ENCODE measurements around the gene LRRK1.

Gene LRRK1

GRCh38 chr15:100929641-100930042, 10.5 kb downstream of the LRRK1 start:
- Mint-ChIP-seq H3K27me3 (peaks cover 6% of the 10 kb centered on the region), H3K27ac (no peak overlapping the region), H3K4me1 (ENCODE audit: low read depth) (no peaks in the 10 kb centered on the region), H3K4me3 (no peak overlapping the region), H3K9me3 (no peaks in the 10 kb centered on the region), H3K36me3 (ENCODE audit: low read depth) (no peaks in the 10 kb centered on the region)
- DNase-seq, result no peak

DNA sequence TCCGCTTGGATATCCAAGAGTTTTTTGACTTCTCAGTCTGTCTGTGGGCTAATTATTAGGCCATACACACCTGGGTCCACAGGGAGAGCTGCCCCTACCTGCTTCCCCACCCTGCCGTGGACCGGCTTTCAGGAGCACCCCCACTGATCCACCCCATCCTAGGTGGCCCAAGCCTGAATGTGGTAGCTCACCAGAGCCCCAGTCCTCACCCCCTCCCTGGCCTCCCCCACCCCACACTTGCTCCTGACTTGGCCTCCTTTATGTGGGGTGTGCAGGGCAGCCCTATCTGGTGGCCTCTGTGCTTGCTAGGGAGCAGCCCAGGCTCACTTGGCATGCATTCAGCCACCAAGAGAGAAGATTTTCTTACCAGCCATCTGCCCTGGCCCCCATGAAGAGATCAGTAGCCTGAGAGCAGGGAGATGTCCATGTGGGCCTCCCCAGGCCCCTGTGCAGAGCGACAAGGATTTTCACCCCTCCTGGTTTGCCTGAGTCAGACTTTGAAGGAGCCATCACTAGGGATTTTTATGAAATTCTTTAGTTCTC, 11.2 kb downstream of the LRRK1 start:
- Mint-ChIP-seq H3K4me1 (ENCODE audit: low read depth) (no peaks in the 10 kb centered on the region), H3K27ac (no peak overlapping the region), H3K36me3 (ENCODE audit: low read depth) (no peaks in the 10 kb centered on the region), H3K27me3 (peaks cover 4% of the 10 kb centered on the region), H3K4me3 (no peak overlapping the region), H3K9me3 (no peaks in the 10 kb centered on the region)
- DNase-seq, result no peak

DNA sequence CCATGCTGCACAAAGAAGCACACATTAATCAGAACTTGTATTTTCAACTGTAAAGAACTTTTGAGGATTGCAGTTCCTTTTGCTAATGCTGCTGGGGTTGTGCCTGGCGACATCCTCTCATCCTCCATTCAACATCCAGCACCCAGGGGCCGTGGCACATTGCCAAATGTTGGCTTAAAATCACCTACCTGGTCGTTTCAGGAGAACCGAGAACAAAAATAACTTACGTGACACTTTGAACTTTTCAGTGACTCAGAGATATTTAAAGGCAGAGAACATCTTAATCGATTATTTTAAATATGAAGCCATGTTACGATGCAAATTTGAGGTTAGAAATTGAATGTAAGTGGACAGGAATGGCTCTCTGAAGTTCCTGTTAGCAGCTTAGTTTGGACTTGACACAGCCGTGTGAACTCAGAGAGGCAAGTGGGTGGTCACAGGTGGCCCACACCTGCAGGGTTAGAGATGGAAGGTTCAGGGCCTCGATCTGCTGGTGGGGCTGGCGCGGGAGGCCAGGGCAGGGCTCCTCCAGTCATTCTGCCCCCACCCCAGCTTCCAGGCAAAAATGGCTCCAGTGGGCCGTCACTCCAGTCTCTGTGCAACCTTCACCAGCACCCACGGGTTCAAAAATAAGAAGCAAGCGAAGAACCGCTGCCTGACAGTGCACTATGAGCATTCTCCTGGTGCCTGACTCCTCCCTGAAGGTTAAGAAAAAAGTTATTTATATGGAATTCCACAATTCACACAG, 12.2 kb downstream of the LRRK1 start:
- Mint-ChIP-seq H3K9me3 (no peaks in the 10 kb centered on the region), H3K27ac (no peak overlapping the region), H3K4me3 (no peak overlapping the region), H3K4me1 (ENCODE audit: low read depth) (no peaks in the 10 kb centered on the region), H3K27me3 (peaks cover 4% of the 10 kb centered on the region), H3K36me3 (ENCODE audit: low read depth) (no peaks in the 10 kb centered on the region)
- no peak for DNase-seq

GRCh38 chr15:100932676-100933348, 13.7 kb downstream of the LRRK1 start:
- Mint-ChIP-seq H3K4me3 (no peak overlapping the region), H3K4me1 (ENCODE audit: low read depth) (no peaks in the 10 kb centered on the region), H3K36me3 (ENCODE audit: low read depth) (no peaks in the 10 kb centered on the region), H3K27ac (no peak overlapping the region), H3K27me3 (peaks cover 4% of the 10 kb centered on the region), H3K9me3 (no peaks in the 10 kb centered on the region)
- DNase-seq, result no peak

DNA sequence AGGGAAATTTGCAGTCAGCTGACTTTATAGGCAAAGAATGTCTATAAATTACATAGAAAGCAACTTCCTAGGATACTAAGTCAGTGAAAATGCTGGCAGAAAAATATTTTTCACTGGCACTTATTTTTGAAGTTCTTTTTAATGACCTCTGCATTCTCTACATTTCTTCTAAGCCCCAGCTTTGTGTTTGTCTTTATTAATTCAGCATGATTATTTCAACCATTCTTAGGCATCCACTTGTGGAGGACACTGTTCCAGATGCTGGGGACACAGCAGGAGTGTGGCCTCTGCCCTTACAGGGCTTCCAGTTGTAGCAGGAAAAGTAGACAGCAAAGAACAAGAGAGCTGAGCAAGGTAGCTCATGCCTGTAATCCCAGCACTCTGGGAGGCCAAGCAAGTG, 15.0 kb downstream of the LRRK1 start:
- no peaks in the 10 kb centered on the region for H3K4me1 Mint-ChIP-seq (ENCODE audit: low read depth)
- no peak overlapping the region for H3K4me3 Mint-ChIP-seq
- H3K9me3 Mint-ChIP-seq, result no peaks in the 10 kb centered on the region
- H3K27ac Mint-ChIP-seq, result no peak overlapping the region
- H3K36me3 Mint-ChIP-seq (ENCODE audit: low read depth), result no peaks in the 10 kb centered on the region
- peaks cover 4% of the 10 kb centered on the region for H3K27me3 Mint-ChIP-seq
- DNase-seq, result no peak

GRCh38 chr15:100934726-100935125, 15.6 kb downstream of the LRRK1 start:
- H3K27me3 Mint-ChIP-seq, result peaks cover 4% of the 10 kb centered on the region
- H3K4me1 Mint-ChIP-seq (ENCODE audit: low read depth), result no peaks in the 10 kb centered on the region
- H3K4me3 Mint-ChIP-seq, result no peak overlapping the region
- no peaks in the 10 kb centered on the region for H3K36me3 Mint-ChIP-seq (ENCODE audit: low read depth)
- no peak overlapping the region for H3K27ac Mint-ChIP-seq
- DNase-seq, result no peak
- H3K9me3 Mint-ChIP-seq, result no peaks in the 10 kb centered on the region

DNA sequence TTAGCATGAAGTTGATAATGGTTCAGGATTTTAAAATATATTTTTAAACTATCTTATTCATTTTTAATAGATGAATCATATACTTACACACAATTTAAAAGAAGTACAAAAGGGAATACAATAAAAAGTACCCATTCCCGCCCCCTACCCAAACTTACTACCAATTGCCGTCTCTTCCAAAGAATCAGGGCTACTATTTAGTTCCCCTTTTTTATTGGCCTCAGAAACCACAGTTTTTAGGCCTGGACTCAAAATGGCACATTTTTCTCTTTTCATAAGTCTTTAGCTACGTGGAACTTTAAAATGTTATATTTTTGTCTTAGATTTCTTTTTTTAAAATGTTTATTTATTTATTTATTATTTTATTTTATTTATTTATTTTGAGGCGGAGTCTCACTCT, 18.0 kb downstream of the LRRK1 start:
- H3K9me3 Mint-ChIP-seq, result no peaks in the 10 kb centered on the region
- no peak for DNase-seq
- H3K27ac Mint-ChIP-seq, result no peak overlapping the region
- no peaks in the 10 kb centered on the region for H3K36me3 Mint-ChIP-seq (ENCODE audit: low read depth)
- peaks cover 4% of the 10 kb centered on the region for H3K27me3 Mint-ChIP-seq
- no peak overlapping the region for H3K4me3 Mint-ChIP-seq
- no peaks in the 10 kb centered on the region for H3K4me1 Mint-ChIP-seq (ENCODE audit: low read depth)

DNA sequence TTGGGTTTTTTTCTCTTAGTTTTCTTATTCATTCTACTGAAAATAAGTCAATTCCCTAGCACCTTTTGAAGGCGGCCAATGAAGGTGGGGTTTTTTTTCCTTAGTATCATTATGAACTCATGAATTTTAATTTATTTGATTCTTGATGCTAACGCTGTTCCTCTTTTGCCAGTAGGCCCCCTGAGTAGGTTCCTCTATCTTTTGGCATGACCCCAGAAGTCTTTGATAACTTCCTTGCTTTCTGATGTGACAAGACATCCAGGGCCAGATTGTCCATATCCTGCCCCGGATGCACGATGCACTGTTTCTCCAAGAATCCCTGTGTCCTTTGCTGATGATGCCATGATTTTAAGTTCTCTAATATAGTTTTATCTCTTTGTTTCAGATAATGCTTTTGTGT, 20.6 kb downstream of the LRRK1 start:
- H3K4me3 Mint-ChIP-seq, result no peak overlapping the region

DNA sequence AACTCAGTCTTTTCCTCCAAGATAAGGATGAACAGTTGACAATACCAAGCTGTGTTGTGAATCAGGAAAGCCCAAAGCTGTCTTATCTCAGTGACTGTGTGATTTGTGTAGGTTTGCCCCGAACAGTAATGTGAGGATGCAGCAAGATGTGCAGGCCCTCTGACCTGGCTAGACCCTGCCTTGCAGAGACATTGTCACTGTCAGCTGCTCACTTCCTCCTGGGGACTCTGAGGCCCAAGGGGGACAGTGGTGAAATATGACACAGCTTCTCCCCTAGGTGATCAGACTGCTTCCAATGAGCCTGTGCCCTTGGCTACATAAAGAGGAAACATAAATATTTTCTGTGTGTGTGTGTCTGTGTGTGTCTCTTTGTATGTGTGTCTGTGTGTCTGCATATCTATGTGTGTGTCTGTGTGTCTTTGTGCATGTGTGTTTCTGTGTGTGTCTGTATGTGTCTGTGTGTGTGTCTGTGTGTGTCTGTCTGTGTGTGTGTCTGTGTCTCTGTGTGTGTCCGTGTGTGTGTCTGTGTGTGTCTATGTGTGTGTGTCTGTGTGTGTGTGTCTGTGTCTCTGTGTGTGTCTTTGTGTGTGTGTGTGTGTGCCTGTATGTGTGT, 21.7 kb downstream of the LRRK1 start:
- Mint-ChIP-seq H3K27me3 (no peaks in the 10 kb centered on the region), H3K9me3 (no peaks in the 10 kb centered on the region), H3K36me3 (ENCODE audit: low read depth) (no peaks in the 10 kb centered on the region), H3K4me1 (ENCODE audit: low read depth) (no peaks in the 10 kb centered on the region), H3K27ac (no peak overlapping the region), H3K4me3 (no peak overlapping the region)
- no peak for DNase-seq

More for the DNA sequence above, 20.6 kb downstream of the LRRK1 start:
- Mint-ChIP-seq H3K36me3 (ENCODE audit: low read depth) (no peaks in the 10 kb centered on the region), H3K9me3 (no peaks in the 10 kb centered on the region), H3K27ac (no peak overlapping the region), H3K4me1 (ENCODE audit: low read depth) (no peaks in the 10 kb centered on the region), H3K27me3 (no peaks in the 10 kb centered on the region)
- DNase-seq, result no peak

GRCh38 chr15:100941536-100941935, 22.4 kb downstream of the LRRK1 start:
- peaks cover 4% of the 10 kb centered on the region for H3K27me3 Mint-ChIP-seq
- no peak overlapping the region for H3K4me3 Mint-ChIP-seq
- DNase-seq, result no peak
- no peaks in the 10 kb centered on the region for H3K9me3 Mint-ChIP-seq
- H3K36me3 Mint-ChIP-seq (ENCODE audit: low read depth), result no peaks in the 10 kb centered on the region
- no peak overlapping the region for H3K27ac Mint-ChIP-seq
- H3K4me1 Mint-ChIP-seq (ENCODE audit: low read depth), result no peaks in the 10 kb centered on the region

GRCh38 chr15:100942656-100943425, 23.7 kb downstream of the LRRK1 start:
- DNase-seq, result no peak
- no peaks in the 10 kb centered on the region for H3K9me3 Mint-ChIP-seq
- no peak overlapping the region for H3K4me3 Mint-ChIP-seq
- peaks cover 9% of the 10 kb centered on the region for H3K27me3 Mint-ChIP-seq
- H3K36me3 Mint-ChIP-seq (ENCODE audit: low read depth), result no peaks in the 10 kb centered on the region
- H3K27ac Mint-ChIP-seq, result no peak overlapping the region
- no peaks in the 10 kb centered on the region for H3K4me1 Mint-ChIP-seq (ENCODE audit: low read depth)

DNA sequence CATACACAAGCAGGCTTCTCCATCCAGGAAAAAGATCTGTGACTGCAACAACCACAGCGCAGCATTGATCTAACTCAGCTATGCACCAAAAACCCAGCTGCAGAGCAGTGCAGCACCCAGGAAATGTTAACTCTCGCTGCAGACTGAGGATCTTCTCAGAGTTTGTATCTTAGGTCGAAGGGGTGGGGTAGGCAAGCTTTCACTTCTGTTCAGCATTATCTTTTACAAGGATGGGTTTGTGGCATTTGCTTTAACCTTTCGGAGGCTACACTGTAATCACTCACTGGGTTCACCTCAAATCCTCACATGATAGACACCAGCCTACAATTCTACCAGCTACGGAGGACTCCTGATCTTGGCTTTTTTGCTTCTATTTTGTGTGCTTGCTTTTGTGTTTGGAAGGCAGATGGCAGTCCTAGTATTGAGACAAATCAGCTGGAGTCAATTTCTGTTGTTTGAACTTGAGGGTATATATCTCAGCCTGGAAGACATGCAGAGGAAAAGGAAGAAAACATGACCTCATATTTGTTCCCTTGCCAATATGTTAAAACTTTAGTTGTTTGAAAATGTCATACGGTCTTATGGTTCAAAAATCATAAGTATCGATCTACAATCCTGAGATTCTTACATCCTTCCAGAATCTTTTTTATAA, 25.2 kb downstream of the LRRK1 start:
- H3K27ac Mint-ChIP-seq, result no peak overlapping the region
- no peak for DNase-seq
- H3K4me3 Mint-ChIP-seq, result no peak overlapping the region
- no peaks in the 10 kb centered on the region for H3K4me1 Mint-ChIP-seq (ENCODE audit: low read depth)
- no peaks in the 10 kb centered on the region for H3K9me3 Mint-ChIP-seq
- H3K36me3 Mint-ChIP-seq (ENCODE audit: low read depth), result no peaks in the 10 kb centered on the region
- H3K27me3 Mint-ChIP-seq, result peaks cover 19% of the 10 kb centered on the region

- H3K27me3 Mint-ChIP-seq, result peaks cover 19% of the 10 kb centered on the region
- no peaks in the 10 kb centered on the region for H3K36me3 Mint-ChIP-seq (ENCODE audit: low read depth)
- H3K4me1 Mint-ChIP-seq (ENCODE audit: low read depth), result no peaks in the 10 kb centered on the region
- H3K27ac Mint-ChIP-seq, result no peak overlapping the region
- H3K4me3 Mint-ChIP-seq, result no peak overlapping the region
- no peaks in the 10 kb centered on the region for H3K9me3 Mint-ChIP-seq
- no peak for DNase-seq
Measured at GRCh38 chr15:100944986-100945385, 25.8 kb downstream of the LRRK1 start.
